ENCODE results near the gene KIF22. TPM values are rescaled to one million over a fixed set of nuclear protein-coding genes. Genes with fewer than 3 reads are reported as not detected.
"Not testable (repeated sequence)": the region's sequence is repeated elsewhere in the genome, so short reads cannot be mapped to it uniquely, and the experiment has no call there.

Gene KIF22
- total RNA-seq, 1 experiment from 2014 or later = 87.6 TPM

DNA sequence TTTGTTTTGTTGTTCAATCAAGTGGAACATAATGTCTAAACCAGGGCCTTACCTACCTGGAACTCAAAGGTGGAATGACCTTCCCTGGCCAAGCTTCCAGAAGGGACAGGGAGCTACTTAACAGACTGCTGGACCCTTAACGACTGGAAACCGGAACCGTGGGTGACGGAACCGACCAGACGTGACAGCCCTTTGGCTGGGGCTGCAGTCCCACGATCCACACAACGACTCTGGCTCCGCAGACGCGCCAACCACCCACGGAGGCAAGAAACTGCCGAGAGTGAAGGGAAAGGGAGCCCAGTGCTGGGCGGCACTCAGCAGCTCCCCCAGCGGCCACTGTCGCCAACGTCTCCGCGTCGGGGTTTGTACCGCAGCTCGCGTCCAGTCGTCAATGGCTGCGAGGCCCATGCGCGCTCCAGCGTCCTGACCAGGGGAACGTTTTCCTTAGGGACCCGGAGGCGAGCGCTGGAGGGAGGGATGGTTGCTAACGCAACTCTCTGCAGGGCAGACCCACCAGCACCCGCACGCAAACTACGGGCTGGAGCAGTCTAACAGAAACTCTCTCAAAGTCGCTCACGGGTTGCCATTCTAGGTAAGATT, 5.5 kb upstream of the KIF22 start:
- CTCF ChIA-PET = interaction anchor here (0.5 kb wide), 1 partner anchor 19 kb away, joined by 5 read pairs; no protein-coding TSS in a partner anchor
- H3K27ac ChIP-seq (ENCODE audit: low read length) = no peak overlapping the region
- ATAC-seq = no peak

DNA sequence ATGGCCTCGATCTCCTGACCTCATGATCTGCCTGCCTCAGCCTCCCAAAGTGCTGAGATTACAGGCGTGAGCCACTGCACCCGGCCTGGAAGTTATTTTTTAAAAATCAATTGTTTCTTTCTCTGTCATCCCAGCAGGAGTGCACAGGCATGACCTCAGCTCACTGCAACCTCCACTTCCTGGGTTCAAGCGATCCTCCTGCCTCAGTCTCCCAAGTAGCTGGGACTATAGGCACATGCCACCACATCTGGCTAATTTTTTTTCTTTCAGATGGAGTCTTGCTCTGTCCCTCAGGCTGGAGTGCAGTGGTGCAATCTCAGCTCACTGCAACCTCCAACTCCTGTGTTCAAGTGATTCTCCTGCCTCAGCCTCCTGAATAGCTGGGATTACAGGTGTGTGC, 3.4 kb upstream of the KIF22 start:
- H3K79me2 ChIP-seq (ENCODE audit: low read length) = peaks cover 16% of the 10 kb centered on the region
- H3K9ac ChIP-seq (ENCODE audit: low read length); H3K36me3 ChIP-seq (ENCODE audit: low read depth, low read length); H4K20me1 ChIP-seq (ENCODE audit: low read length); intact Hi-C loops (cut with micrococcal nuclease); H3K4me3 ChIP-seq (ENCODE audit: low read length); H3K27ac ChIP-seq (ENCODE audit: low read length); ATAC-seq; H3F3A ChIP-seq (ENCODE audit: low read length, unreplicated experiment); H3K9me3 ChIP-seq (ENCODE audit: low read length); BruUV-seq (replicated peaks); H3K9me2 ChIP-seq (replicated peaks; ENCODE audit: low read length); CTCF ChIA-PET; H2AFZ ChIP-seq (ENCODE audit: low read length); DNase-seq; H3K27me3 ChIP-seq (ENCODE audit: low read length); H3K4me2 ChIP-seq (ENCODE audit: low read length); POLR2A ChIA-PET (ENCODE audit: unreplicated experiment): not testable (repeated sequence)
- peaks cover 15% of the 10 kb centered on the region for H3K4me1 ChIP-seq (ENCODE audit: insufficient read depth, low read length)

More for the DNA sequence above, 5.5 kb upstream of the KIF22 start:
- TF ChIP-seq, protein P1, sequence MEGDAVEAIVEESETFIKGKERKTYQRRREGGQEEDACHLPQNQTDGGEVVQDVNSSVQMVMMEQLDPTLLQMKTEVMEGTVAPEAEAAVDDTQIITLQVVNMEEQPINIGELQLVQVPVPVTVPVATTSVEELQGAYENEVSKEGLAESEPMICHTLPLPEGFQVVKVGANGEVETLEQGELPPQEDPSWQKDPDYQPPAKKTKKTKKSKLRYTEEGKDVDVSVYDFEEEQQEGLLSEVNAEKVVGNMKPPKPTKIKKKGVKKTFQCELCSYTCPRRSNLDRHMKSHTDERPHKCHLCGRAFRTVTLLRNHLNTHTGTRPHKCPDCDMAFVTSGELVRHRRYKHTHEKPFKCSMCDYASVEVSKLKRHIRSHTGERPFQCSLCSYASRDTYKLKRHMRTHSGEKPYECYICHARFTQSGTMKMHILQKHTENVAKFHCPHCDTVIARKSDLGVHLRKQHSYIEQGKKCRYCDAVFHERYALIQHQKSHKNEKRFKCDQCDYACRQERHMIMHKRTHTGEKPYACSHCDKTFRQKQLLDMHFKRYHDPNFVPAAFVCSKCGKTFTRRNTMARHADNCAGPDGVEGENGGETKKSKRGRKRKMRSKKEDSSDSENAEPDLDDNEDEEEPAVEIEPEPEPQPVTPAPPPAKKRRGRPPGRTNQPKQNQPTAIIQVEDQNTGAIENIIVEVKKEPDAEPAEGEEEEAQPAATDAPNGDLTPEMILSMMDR (conservative IDR thresholded peaks at IDR 0.05; ENCODE audit: low read depth, low read length) = no peak
- TF ChIP-seq EZH2 (IDR thresholded peaks at IDR 0.05; ENCODE audit: low read length, unreplicated experiment) = no peak
- TF ChIP-seq EZH2phosphoT487 (IDR thresholded peaks at IDR 0.05; ENCODE audit: borderline replicate concordance, low read length) = no peak
- H3K9me3 ChIP-seq (ENCODE audit: low read length) = no peaks in the 10 kb centered on the region
- no TSS peak for BruUV-seq (replicated peaks)
- no peaks in the 10 kb centered on the region for H4K20me1 ChIP-seq (ENCODE audit: low read length)
- H3K9ac ChIP-seq (ENCODE audit: low read length) = no peak overlapping the region
- H3K79me2 ChIP-seq (ENCODE audit: low read length) = no peaks in the 10 kb centered on the region
- no peaks in the 10 kb centered on the region for H3K27me3 ChIP-seq (ENCODE audit: low read length)
- H3K9me2 ChIP-seq (replicated peaks; ENCODE audit: low read length) = no peaks in the 10 kb centered on the region
- intact Hi-C loops (cut with micrococcal nuclease) = no loop called here
- no peak overlapping the region for H2AFZ ChIP-seq (ENCODE audit: low read length)
- peaks cover 10% of the 10 kb centered on the region for H3K4me1 ChIP-seq (ENCODE audit: insufficient read depth, low read length)
- no peak overlapping the region for H3K4me2 ChIP-seq (ENCODE audit: low read length)
- POLR2A ChIA-PET (ENCODE audit: unreplicated experiment) = no interaction called here
- H3K36me3 ChIP-seq (ENCODE audit: low read depth, low read length) = no peaks in the 10 kb centered on the region
- no peaks in the 10 kb centered on the region for H3F3A ChIP-seq (ENCODE audit: low read length, unreplicated experiment)
- no peak for DNase-seq
- no peak overlapping the region for H3K4me3 ChIP-seq (ENCODE audit: low read length)

DNA sequence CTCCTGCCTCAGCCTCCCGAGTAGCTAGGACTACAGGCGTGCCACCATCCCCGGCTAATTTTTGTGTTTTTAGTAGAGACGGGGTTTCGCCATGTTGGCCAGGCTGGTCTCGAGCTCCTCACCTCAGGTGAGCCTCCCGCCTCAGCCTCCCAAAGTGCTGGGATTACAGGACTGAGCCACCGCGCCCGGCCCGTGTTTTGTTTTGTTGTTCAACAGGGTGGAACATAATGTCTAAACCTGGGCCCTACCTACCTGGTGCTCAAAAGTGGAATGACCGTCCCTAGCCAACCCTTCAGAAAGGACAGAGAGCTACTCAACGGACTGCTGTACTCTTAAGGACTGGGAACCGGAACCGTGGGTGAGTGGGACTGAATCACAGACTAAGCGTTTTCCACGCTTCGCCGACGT, 772 bp upstream of the KIF22 start:
- no peaks in the 10 kb centered on the region; the same call in 1 of the 2 replicates for H4K20me1 ChIP-seq (ENCODE audit: low read length)
- ChIA-PET POLR2A (ENCODE audit: unreplicated experiment) (no interaction called here), CTCF (interaction anchor here (1.6 kb wide), 1 partner anchor 26 kb away, joined by 5 read pairs; the partner anchor contains the start of gene PAGR1)
- peaks cover 42% of the 10 kb centered on the region for H3K79me2 ChIP-seq (ENCODE audit: low read length)
- H3K9ac ChIP-seq (ENCODE audit: low read length) = peak overlapping the region; percentile 69
- ATAC-seq = peak; percentile 6; the same call in 1 of the 2 replicates
- no peaks in the 10 kb centered on the region for H3K27me3 ChIP-seq (ENCODE audit: low read length)
- H3K4me2 ChIP-seq (ENCODE audit: low read length) = peak overlapping the region; percentile 82
- no peaks in the 10 kb centered on the region for H3K9me3 ChIP-seq (ENCODE audit: low read length)
- TF ChIP-seq, protein P1 (conservative IDR thresholded peaks at IDR 0.05; ENCODE audit: low read depth, low read length) = no peak
- H3K27ac ChIP-seq (ENCODE audit: low read length) = no peak overlapping the region
- no peaks in the 10 kb centered on the region; the same call in 1 of the 2 replicates for H3K36me3 ChIP-seq (ENCODE audit: low read depth, low read length)
- H3F3A ChIP-seq (ENCODE audit: low read length, unreplicated experiment) = no peaks in the 10 kb centered on the region
- TSS peak; percentile 94 for BruUV-seq (replicated peaks)
- no peak for DNase-seq
- intact Hi-C loops (cut with micrococcal nuclease) = no loop called here
- H2AFZ ChIP-seq (ENCODE audit: low read length) = peak overlapping the region; percentile 89
- H3K9me2 ChIP-seq (replicated peaks; ENCODE audit: low read length) = no peaks in the 10 kb centered on the region
- peaks cover 13% of the 10 kb centered on the region for H3K4me1 ChIP-seq (ENCODE audit: insufficient read depth, low read length)
- H3K4me3 ChIP-seq (ENCODE audit: low read length) = peak overlapping the region; percentile 69

Measured in PC-3 (cell line).